GM06990 (cell line): Measurements from ENCODE around the gene LPAR3.

Experiments used
- DNase-seq: peaks from one replicate; pipeline ENCODE4 v3.0.0-alpha.2; 2011; ENCODE audit not compliant: insufficient read length; ENCODE audit errors: extremely low read depth
- H3K27me3 ChIP-seq: replicated peaks from 2 replicates; pipeline ENCODE4 v1.6.0; 2011; ENCODE audit warnings: low read length; ENCODE audit not compliant: control insufficient read depth, insufficient read depth
- H3K36me3 ChIP-seq: 2 replicates; pipeline ENCODE4 v1.5.1; 2011; ENCODE audit warnings: low read length; ENCODE audit not compliant: control insufficient read depth, insufficient read depth
- H3K4me3 ChIP-seq: replicated peaks from 2 replicates; pipeline ENCODE4 v1.5.1; 2011; ENCODE audit warnings: low read depth, mild to moderate bottlenecking, control low read depth, low read length
- TF ChIP-seq, protein P1 (sequence below): IDR thresholded peaks from 2 replicates; pipeline ENCODE4 v1.5.1; 2011; ENCODE audit warnings: low read length, control low read depth, mild to moderate bottlenecking, inconsistent platforms; ENCODE audit not compliant: insufficient read depth, poor library complexity, severe bottlenecking

Gene LPAR3

DNA sequence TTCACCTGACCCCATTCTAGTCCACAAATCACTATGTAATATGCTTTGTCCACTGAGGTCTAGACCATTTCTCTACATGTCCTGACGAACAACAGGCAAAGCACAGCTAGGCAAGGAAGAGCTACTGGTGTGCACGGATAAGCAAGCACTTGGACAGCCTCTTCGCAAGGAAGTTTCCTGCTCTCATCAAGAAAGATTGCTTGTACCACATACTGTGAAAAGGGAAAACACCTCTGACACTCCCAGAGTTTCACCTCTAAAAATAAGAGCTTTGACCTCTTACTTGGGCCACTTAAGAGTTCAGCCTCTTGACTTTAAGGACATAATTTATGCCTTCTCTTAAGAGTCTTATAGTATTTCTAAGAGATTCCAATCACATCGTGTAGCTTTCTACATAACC, 36.0 kb upstream of the LPAR3 start:
- Histone ChIP-seq H3K36me3 (peaks cover 17% of the 10 kb centered on the region), H3K27me3 (no peaks in the 10 kb centered on the region), H3K4me3 (no peak overlapping the region)
- DNase-seq, result no peak
- TF ChIP-seq, protein P1, sequence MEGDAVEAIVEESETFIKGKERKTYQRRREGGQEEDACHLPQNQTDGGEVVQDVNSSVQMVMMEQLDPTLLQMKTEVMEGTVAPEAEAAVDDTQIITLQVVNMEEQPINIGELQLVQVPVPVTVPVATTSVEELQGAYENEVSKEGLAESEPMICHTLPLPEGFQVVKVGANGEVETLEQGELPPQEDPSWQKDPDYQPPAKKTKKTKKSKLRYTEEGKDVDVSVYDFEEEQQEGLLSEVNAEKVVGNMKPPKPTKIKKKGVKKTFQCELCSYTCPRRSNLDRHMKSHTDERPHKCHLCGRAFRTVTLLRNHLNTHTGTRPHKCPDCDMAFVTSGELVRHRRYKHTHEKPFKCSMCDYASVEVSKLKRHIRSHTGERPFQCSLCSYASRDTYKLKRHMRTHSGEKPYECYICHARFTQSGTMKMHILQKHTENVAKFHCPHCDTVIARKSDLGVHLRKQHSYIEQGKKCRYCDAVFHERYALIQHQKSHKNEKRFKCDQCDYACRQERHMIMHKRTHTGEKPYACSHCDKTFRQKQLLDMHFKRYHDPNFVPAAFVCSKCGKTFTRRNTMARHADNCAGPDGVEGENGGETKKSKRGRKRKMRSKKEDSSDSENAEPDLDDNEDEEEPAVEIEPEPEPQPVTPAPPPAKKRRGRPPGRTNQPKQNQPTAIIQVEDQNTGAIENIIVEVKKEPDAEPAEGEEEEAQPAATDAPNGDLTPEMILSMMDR, result no peak

DNA sequence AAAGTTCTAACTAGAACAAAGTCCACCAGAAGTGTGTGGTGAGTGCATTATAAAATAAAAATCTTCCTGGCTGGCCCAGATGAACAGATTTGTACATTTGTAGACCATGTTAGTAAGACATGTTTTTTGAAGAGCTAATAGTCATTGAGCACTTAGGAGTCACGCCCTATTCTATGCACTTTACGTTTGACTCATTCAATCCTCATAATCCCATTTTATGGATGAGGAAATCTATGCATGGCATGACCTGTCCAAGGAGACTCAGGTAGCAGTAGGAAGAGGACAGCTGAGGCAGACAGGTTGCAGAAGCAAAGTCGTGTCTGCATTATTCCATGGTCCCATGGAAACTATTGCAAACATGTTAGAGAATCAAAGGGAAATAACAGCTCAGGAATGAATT, 30.3 kb upstream of the LPAR3 start:
- Histone ChIP-seq H3K36me3 (peaks cover 9% of the 10 kb centered on the region; the same call in 1 of the 2 replicates), H3K27me3 (no peaks in the 10 kb centered on the region), H3K4me3 (no peak overlapping the region)
- TF ChIP-seq, protein P1, result no peak
- no peak for DNase-seq

DNA sequence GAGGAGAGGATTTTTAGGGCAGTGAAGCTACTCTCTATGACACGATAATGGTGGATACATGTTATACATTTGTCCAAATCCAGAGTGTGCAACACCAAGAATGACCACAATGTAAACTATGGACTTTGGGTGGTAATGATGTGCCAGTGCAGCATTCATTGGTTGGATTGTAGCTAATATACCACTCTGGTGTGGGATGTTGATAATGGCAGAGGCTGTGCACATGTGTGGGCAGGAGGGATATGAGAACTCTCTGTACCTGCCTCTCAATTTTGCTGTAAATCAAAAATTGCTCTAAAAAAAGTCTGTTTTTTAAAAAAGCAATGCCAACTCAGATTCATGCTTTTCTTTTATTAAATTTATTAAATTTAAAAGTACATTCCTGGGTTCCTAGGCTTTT, 27.2 kb upstream of the LPAR3 start:
- DNase-seq, result no peak
- no peaks in the 10 kb centered on the region for H3K36me3 ChIP-seq
- TF ChIP-seq, protein P1, result no peak
- H3K27me3 ChIP-seq, result no peaks in the 10 kb centered on the region
- no peak overlapping the region for H3K4me3 ChIP-seq

DNA sequence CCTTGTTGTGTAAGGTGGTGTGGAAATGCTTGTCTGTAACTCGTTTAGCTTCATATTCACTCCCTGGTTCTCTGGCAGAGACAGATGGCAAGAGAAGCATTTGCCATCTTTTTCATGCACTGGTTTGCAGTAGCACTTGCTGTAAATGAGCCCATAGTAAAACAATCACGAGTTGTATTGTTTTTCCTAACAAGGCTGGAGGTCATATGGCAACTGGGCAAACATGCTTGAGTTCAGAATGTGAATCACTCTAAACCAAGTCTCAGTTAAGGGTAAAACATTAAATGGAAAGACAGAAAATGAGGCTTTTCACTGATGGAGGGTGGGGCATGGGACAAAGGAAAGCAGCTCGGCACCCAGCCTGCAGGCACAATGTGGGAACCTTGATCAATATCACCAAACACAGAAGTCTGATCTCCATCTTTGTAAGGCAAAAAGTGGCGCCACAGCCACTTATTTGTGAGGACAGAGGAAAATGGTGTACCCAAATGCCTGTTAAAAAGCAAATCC, 26.5 kb upstream of the LPAR3 start:
- Histone ChIP-seq H3K27me3 (no peaks in the 10 kb centered on the region), H3K4me3 (no peak overlapping the region), H3K36me3 (no peaks in the 10 kb centered on the region)
- TF ChIP-seq, protein P1, result no peak
- DNase-seq, result no peak

DNA sequence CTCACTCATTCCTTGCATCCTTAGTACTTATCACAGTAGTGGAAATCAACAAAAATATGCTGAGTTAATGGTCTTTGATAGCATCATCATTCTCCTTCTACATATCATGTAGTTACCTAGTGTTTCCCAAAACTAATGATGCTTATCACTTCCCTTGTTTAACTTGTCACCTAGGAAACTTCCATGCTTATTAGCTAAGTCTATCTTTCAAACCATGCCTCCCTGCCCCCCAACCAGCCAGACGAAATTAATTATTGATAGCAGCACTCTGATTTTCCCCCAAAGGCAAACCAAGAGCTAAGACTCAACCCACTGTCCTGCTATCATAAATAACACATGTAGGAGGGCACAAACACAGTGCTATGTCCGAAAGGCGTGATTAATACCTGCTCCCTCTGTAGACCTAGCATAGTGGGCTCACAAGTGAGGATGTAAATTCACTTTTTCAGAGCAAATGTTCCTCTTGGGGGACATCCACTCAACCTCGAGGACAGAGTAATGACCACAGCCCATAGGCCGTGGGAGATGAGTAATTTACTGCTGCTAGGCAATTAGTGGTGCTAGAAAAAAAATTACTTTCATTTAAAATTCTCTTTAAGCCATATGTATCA, 25.8 kb upstream of the LPAR3 start:
- H3K4me3 ChIP-seq, result no peak overlapping the region
- TF ChIP-seq, protein P1, result no peak
- H3K27me3 ChIP-seq, result no peaks in the 10 kb centered on the region
- no peaks in the 10 kb centered on the region for H3K36me3 ChIP-seq
- DNase-seq, result no peak

DNA sequence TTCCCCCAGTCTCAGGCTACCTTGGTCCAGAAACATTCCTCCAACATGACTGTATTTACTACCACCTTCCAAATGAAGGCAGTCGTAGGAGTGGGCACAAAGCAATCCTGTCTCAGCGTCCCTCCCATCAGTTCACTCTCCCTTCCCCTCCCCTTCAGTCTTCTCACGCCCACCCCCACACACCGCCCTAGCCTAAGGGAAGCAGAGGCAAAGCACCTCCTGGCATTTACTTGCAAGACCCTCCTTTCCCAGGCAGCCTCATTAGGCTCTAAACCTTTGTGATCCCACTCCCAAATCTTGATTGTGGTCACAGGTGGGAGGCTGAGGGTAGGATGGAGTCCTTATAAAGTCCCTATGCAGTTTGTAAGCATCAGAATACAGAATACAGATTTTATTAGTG, 23.9 kb upstream of the LPAR3 start:
- H3K27me3 ChIP-seq, result no peaks in the 10 kb centered on the region
- no peak overlapping the region for H3K4me3 ChIP-seq
- H3K36me3 ChIP-seq, result no peaks in the 10 kb centered on the region
- DNase-seq, result no peak
- TF ChIP-seq, protein P1, result no peak
